Subcutaneous adipose tissue (tissue), 4 donors: ENCODE measurements around the gene NR3C2. TPM values are rescaled to one million over a fixed set of nuclear protein-coding genes. Genes with fewer than 3 reads are reported as not detected.

Source experiments
- CTCF ChIP-seq: fragments of 450-650 bp; IDR thresholded peaks from one replicate; pipeline ENCODE4 v1.5.1; 2016; ENCODE audit warnings: low read depth, mild to moderate bottlenecking, control low read depth, antibody characterized with exemption, moderate library complexity
- total RNA-seq, 4 donors: library from RNA; depleted of rRNA; stranded (reverse); fragments of >200 nt; gene quantifications; one replicate each; pipeline ENCODE4 v1.1.0, GENCODE V29; 2016

Gene NR3C2
- total RNA-seq, 4 donors from 2014 or later = 7.5 to 17.0 (median 8.9) TPM

- no peak for TF ChIP-seq CTCF
Measured at GRCh38 chr4:148057984-148058859, 384.0 kb downstream of the NR3C2 start.

GRCh38 chr4:148057516-148057915 lies 384.7 kb downstream of the NR3C2 start:
- TF ChIP-seq CTCF = no peak

- no peak for TF ChIP-seq CTCF
Measured at GRCh38 chr4:148056879-148057278, 385.3 kb downstream of the NR3C2 start.

DNA sequence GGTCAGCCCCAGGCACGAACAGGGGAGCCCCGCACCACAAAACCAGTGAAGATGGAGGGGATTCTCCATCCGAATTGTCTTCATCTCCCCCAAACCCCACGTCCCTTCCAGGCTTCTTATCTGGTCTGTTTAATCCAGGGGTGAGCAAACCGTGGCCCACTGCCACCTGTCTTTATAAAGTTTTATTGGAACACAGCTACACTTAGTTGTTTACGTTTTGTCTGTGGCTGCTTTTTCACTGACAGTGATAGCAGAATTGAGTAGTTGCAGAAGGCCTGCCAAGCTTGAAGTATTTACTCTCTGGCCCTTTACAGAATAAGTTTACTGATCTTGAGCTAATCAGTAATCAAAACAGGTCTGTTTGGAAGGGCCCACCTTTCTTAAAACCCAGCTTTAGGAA lies 386.4 kb downstream of the NR3C2 start:
- no peak for TF ChIP-seq CTCF

- TF ChIP-seq CTCF = no peak
Measured at GRCh38 chr4:148054275-148054674, 387.9 kb downstream of the NR3C2 start.

DNA sequence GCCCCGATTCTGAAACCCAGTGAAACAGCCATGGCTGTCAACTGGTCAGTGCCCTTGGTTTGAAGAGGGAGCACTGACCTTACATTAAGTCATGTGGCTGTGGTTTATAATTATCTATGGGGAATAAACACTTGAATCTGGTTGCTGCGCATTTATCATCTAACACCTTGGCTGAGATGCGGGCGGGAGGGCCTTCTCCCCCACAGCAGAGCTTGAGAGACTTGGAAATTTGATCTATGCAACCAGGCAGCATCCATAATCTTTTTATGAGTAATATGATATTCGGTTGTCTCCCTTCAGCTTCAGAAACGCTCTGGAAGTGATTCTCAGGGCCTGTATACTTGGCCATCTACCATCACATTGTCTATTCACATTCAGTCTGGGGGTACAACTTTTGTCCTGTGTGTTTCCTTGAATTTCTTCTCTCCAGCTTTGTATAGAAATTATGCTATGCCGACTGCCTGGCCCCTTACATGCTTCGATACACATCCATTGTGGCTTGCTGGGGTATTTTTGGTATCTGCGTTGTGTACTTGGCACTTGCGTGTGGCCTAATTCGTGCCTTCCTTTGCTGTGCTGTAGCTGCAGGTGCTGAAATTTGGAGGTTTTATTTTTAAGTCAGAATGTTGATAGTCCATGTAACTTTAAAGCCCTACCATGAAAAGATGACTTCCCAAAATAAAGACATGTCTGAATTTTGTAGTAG lies 388.8 kb downstream of the NR3C2 start:
- TF ChIP-seq CTCF = no peak

GRCh38 chr4:148052448-148052847 lies 389.8 kb downstream of the NR3C2 start:
- no peak for TF ChIP-seq CTCF
